Measurements from ENCODE around the gene PLD1. TPM values are rescaled to one million over a fixed set of nuclear protein-coding genes. Genes with fewer than 3 reads are reported as not detected.

The PLD1 gene
- total RNA-seq, 2 experiments from 2014 or later = 0.22 to 1.0 TPM

DNA sequence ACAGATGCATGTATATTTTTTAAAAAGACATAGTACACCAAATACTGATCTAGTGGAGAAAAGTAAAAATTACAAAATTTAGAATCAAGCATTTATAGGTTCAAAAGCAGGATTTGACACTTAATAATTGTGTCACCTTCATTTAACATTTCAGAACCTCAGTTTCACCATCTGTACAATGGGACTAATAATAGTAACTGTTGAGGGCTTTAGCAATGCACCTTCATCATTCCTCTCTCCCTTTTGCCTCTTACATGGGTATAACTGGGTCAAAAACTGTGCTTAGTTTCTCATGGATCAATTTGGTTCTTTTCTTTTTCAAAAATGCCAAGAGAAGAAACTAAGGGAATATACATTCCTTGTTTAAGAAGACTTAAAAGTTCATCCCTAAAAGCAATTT is 27.4 kb upstream of the PLD1 start:
- Mint-ChIP-seq H3K9me3 (no peaks in the 10 kb centered on the region), H3K4me3 (no peak overlapping the region), H3K4me1 (ENCODE audit: low read depth) (no peaks in the 10 kb centered on the region), H3K27ac (no peak overlapping the region), H3K36me3 (ENCODE audit: low read depth) (no peaks in the 10 kb centered on the region), H3K27me3 (no peaks in the 10 kb centered on the region)
- Histone ChIP-seq H3K27ac (ENCODE audit: low read depth in 1 of 2, low read length in 2 of 2) (no peak overlapping the region), H3K4me3 (ENCODE audit: low read length) (no peak overlapping the region), H3K9me3 (ENCODE audit: control insufficient read depth in 1 of 2, insufficient read depth in 1 of 2, low read length in 2 of 2) (no peaks in the 10 kb centered on the region), H3K36me3 (ENCODE audit: insufficient read depth, low read length) (no peaks in the 10 kb centered on the region), H3K4me1 (ENCODE audit: insufficient read depth, low read length) (no peaks in the 10 kb centered on the region), H3K27me3 (ENCODE audit: control insufficient read depth in 1 of 2, insufficient read depth in 2 of 2, low read length in 2 of 2) (peaks cover 0 to 4% of the 10 kb centered on the region in 2 experiments)
- ATAC-seq (ENCODE audit: poor library complexity) (no peak), DNase-seq (no peak)
- intact Hi-C loops (cut with DNase I, micrococcal nuclease) = no loop called here
- ChIA-PET CTCF (interaction anchor here (0.6 kb wide), 1 partner anchor 301 kb away, joined by 3 read pairs; no protein-coding TSS in a partner anchor), POLR2A (no interaction called here)
- TF ChIP-seq, protein P1, sequence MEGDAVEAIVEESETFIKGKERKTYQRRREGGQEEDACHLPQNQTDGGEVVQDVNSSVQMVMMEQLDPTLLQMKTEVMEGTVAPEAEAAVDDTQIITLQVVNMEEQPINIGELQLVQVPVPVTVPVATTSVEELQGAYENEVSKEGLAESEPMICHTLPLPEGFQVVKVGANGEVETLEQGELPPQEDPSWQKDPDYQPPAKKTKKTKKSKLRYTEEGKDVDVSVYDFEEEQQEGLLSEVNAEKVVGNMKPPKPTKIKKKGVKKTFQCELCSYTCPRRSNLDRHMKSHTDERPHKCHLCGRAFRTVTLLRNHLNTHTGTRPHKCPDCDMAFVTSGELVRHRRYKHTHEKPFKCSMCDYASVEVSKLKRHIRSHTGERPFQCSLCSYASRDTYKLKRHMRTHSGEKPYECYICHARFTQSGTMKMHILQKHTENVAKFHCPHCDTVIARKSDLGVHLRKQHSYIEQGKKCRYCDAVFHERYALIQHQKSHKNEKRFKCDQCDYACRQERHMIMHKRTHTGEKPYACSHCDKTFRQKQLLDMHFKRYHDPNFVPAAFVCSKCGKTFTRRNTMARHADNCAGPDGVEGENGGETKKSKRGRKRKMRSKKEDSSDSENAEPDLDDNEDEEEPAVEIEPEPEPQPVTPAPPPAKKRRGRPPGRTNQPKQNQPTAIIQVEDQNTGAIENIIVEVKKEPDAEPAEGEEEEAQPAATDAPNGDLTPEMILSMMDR (IDR thresholded peaks at IDR 0.05) = no peak

DNA sequence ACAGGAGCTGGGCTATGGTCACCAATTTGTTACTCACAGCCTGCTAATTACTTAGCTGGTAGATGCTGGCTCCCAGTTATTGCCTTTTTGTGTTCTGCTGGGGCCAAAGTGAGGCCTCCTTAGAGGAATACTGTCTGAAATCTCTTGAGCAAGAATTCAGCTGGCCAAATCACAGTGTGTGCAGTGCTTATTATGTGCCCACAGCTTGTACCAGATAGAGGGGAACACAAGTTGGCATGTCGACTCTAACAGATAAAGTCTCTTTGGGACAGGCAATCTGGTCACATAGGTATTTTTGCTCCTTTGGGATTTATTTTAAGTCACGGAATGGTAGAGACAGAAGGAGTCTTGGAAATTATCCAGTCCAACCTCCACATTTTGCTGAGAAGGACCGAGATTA is 26.6 kb upstream of the PLD1 start:
- H3K36me3 Mint-ChIP-seq (ENCODE audit: low read depth) = no peaks in the 10 kb centered on the region
- no peak overlapping the region for H3K4me3 Mint-ChIP-seq
- ATAC-seq (ENCODE audit: poor library complexity) = no peak
- no peaks in the 10 kb centered on the region for H3K9me3 ChIP-seq (ENCODE audit: control insufficient read depth in 1 of 2, insufficient read depth in 1 of 2, low read length in 2 of 2)
- H3K4me1 Mint-ChIP-seq (ENCODE audit: low read depth) = no peaks in the 10 kb centered on the region
- DNase-seq = no peak
- TF ChIP-seq, protein P1 (IDR thresholded peaks at IDR 0.05) = no peak
- no peak overlapping the region for H3K4me3 ChIP-seq (ENCODE audit: low read length)
- H3K36me3 ChIP-seq (ENCODE audit: insufficient read depth, low read length) = no peaks in the 10 kb centered on the region
- no peaks in the 10 kb centered on the region for H3K9me3 Mint-ChIP-seq
- ChIA-PET POLR2A (no interaction called here), CTCF (no interaction called here)
- no peak overlapping the region for H3K27ac ChIP-seq (ENCODE audit: low read depth in 1 of 2, low read length in 2 of 2)
- no peaks in the 10 kb centered on the region for H3K27me3 Mint-ChIP-seq
- H3K27me3 ChIP-seq (ENCODE audit: control insufficient read depth in 1 of 2, insufficient read depth in 2 of 2, low read length in 2 of 2) = peaks cover 0 to 4% of the 10 kb centered on the region in 2 experiments
- intact Hi-C loops (cut with DNase I, micrococcal nuclease) = no loop called here
- H3K27ac Mint-ChIP-seq = no peak overlapping the region
- H3K4me1 ChIP-seq (ENCODE audit: insufficient read depth, low read length) = no peaks in the 10 kb centered on the region

DNA sequence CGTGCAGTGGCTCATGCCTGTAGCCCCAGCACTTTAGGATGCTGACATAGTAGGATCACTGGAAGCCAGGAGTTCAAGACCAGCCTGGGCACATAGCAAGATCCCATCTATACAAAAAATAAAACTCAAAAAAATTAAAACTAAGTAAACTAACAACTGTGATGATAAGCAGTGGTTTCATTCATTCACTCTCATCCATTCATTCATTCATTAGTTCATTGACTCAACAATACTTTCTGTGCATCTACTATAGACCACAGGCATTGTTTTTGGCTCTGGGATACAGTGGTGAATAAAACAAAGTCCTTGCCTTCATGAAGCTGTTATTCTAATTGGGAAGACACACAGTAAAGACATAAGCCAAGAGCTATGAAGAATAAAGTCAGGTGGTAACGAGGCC is 25.3 kb upstream of the PLD1 start:
- intact Hi-C loops (cut with DNase I, micrococcal nuclease) = no loop called here
- H3K9me3 ChIP-seq (ENCODE audit: control insufficient read depth in 1 of 2, insufficient read depth in 1 of 2, low read length in 2 of 2) = no peaks in the 10 kb centered on the region

More for the DNA sequence above, 25.3 kb upstream of the PLD1 start:
- Mint-ChIP-seq H3K27me3 (no peaks in the 10 kb centered on the region), H3K36me3 (ENCODE audit: low read depth) (no peaks in the 10 kb centered on the region), H3K4me1 (ENCODE audit: low read depth) (no peaks in the 10 kb centered on the region), H3K9me3 (no peaks in the 10 kb centered on the region), H3K4me3 (no peak overlapping the region), H3K27ac (no peak overlapping the region)
- ChIA-PET CTCF (no interaction called here), POLR2A (no interaction called here)
- DNase-seq = no peak
- peaks cover 0 to 4% of the 10 kb centered on the region in 2 experiments for H3K27me3 ChIP-seq (ENCODE audit: control insufficient read depth in 1 of 2, insufficient read depth in 2 of 2, low read length in 2 of 2)
- H3K4me3 ChIP-seq (ENCODE audit: low read length) = no peak overlapping the region
- TF ChIP-seq, protein P1 (IDR thresholded peaks at IDR 0.05) = no peak
- H3K27ac ChIP-seq (ENCODE audit: low read depth in 1 of 2, low read length in 2 of 2) = no peak overlapping the region
- H3K4me1 ChIP-seq (ENCODE audit: insufficient read depth, low read length) = no peaks in the 10 kb centered on the region
- H3K36me3 ChIP-seq (ENCODE audit: insufficient read depth, low read length) = no peaks in the 10 kb centered on the region
- no peak for ATAC-seq (ENCODE audit: poor library complexity)

Measured in CD4-positive, alpha-beta T cell (primary cell).